K562 (cell line): ENCODE data around the gene ETV3. TPM values are rescaled to one million over a fixed set of nuclear protein-coding genes. Genes with fewer than 3 reads are reported as not detected.

Source experiments
- ATAC-seq: fragments of 200-7000 bp; cut with Tn5 transposase; 3 replicates; pipeline ENCODE4 v1.9.1; 2020; ENCODE audit warnings: moderate library complexity
- BruUV-seq: library from RNA; stranded (reverse); fragments of 400-500 nt; replicated peaks from 2 replicates; lab custom pipeline; 2021; lab: Mats Ljungman, UMichigan
- CTCF ChIA-PET: fragments of 300-600 bp; formaldehyde crosslinking; extraction: SDS; loops from one replicate; lab custom pipeline; 2021; ENCODE audit warnings: low intra/inter-chr PET ratio; lab: Yijun Ruan, JAX
- POLR2A ChIA-PET: fragments of 300-600, 350-650 bp; sonication (Branson Sonifier 250); formaldehyde crosslinking; extraction: SDS; loops from one replicate; lab custom pipeline; 2021; ENCODE audit warnings: antibody characterized with exemption, inconsistent platforms; lab: Yijun Ruan, JAX
- DNase-seq, 4 experiments: peaks; one replicate each; pipeline versions ENCODE4 v3.0.0 to v3.0.0-alpha.2; 2011 to 2018; ENCODE audit warnings: low spot score in 3 of 4, mixed read lengths in 3 of 4; ENCODE audit errors: extremely low read depth in 1 of 4
- FAIRE-seq: peaks from 2 replicates; lab custom pipeline; 2011; peaks lifted over from hg19 to GRCh38; lab: Jason Lieb, UNC
- H2AFZ ChIP-seq: 2 replicates; pipeline ENCODE4 v1.6.0; 2011; ENCODE audit warnings: low read depth, low read length, control low read depth, inconsistent platforms
- H3K27ac ChIP-seq: fragments of 200-600 bp; 3 replicates; pipeline ENCODE4 v1.8.0; 2011; ENCODE audit warnings: low read depth, mild to moderate bottlenecking, control low read depth, inconsistent platforms, low read length, moderate library complexity, mixed read lengths; ENCODE audit errors: extremely low read depth
- H3K27me3 ChIP-seq, 2 experiments: fragments of 300-600 bp in 1 of 2; 2 replicates in 1 of 2; 3 replicates in 1 of 2; pipeline versions ENCODE4 v1.6.0 to v1.8.0; 2011; ENCODE audit warnings: inconsistent platforms in 2 of 2, low read length in 2 of 2, mild to moderate bottlenecking in 1 of 2, mixed read lengths in 1 of 2, moderate library complexity in 1 of 2; ENCODE audit not compliant: control insufficient read depth in 2 of 2, insufficient read depth in 2 of 2
- H3K36me3 ChIP-seq: fragments of 300-600 bp; 3 replicates; pipeline ENCODE4 v1.8.0; 2011; ENCODE audit warnings: mild to moderate bottlenecking, low read length, inconsistent platforms; ENCODE audit not compliant: control insufficient read depth, insufficient read depth
- H3K4me1 ChIP-seq, 2 experiments: fragments of 200-600 bp in 1 of 2; replicated peaks in 1 of 2; 2 replicates in 1 of 2; 3 replicates in 1 of 2; pipeline versions ENCODE4 v1.5.1 to v1.8.0; 2011; ENCODE audit warnings: inconsistent platforms in 2 of 2, low read length in 2 of 2, mild to moderate bottlenecking in 1 of 2, mixed read lengths in 1 of 2, moderate library complexity in 1 of 2; ENCODE audit not compliant: control insufficient read depth in 2 of 2, insufficient read depth in 2 of 2
- H3K4me2 ChIP-seq: 2 replicates; pipeline ENCODE4 v1.6.1; 2011; ENCODE audit warnings: low read length, control low read depth, inconsistent platforms, mixed read lengths; ENCODE audit not compliant: insufficient read depth
- H3K4me3 ChIP-seq: fragments of 200-600 bp; sonication (generic), shearing (Covaris generic); 2 replicates; pipeline ENCODE4 v1.5.1; 2016; ENCODE audit warnings: control low read depth, inconsistent platforms
- H3K79me2 ChIP-seq: fragments of 200-600 bp; 3 replicates; pipeline ENCODE4 v1.8.0; 2011; ENCODE audit warnings: low read length, inconsistent platforms; ENCODE audit not compliant: control insufficient read depth, insufficient read depth
- H3K9ac ChIP-seq, 2 experiments: 2 replicates each; pipeline versions ENCODE4 v1.6.0 to v1.6.1; 2011; ENCODE audit warnings: low read depth in 2 of 2, low read length in 2 of 2, control low read depth in 1 of 2, inconsistent platforms in 1 of 2, mild to moderate bottlenecking in 1 of 2, mixed read lengths in 1 of 2; ENCODE audit not compliant: insufficient read depth in 1 of 2
- H3K9me1 ChIP-seq: one replicate; pipeline ENCODE4 v1.6.0; 2011; ENCODE audit warnings: inconsistent platforms, mild to moderate bottlenecking, low read length, moderate library complexity; ENCODE audit not compliant: control insufficient read depth, insufficient read depth
- H3K9me3 ChIP-seq: replicated peaks from 2 replicates; pipeline ENCODE4 v1.5.1; 2011; ENCODE audit warnings: low read depth, low read length, inconsistent platforms; ENCODE audit not compliant: control insufficient read depth, insufficient read depth
- H4K20me1 ChIP-seq: replicated peaks from 2 replicates; pipeline ENCODE4 v1.6.1; 2011; ENCODE audit warnings: low read length, inconsistent platforms, mixed read lengths; ENCODE audit not compliant: control insufficient read depth, insufficient read depth
- C11orf30 ChIP-seq: fragments of 450-650 bp; IDR thresholded peaks from 2 replicates; pipeline ENCODE4 v1.6.1; 2016; ENCODE audit warnings: low read depth, mild to moderate bottlenecking
- KHSRP ChIP-seq: fragments of 450-650 bp; IDR thresholded peaks from 2 replicates; pipeline ENCODE4 v1.6.1; 2017
- NFE2 ChIP-seq: IDR thresholded peaks from 2 replicates; pipeline ENCODE4 v1.6.1; 2014; ENCODE audit warnings: antibody characterized with exemption, low read depth
- NFYB ChIP-seq: IDR thresholded peaks from 2 replicates; pipeline ENCODE4 v1.6.1; 2011; ENCODE audit warnings: mild to moderate bottlenecking, moderate library complexity; ENCODE audit not compliant: insufficient read length; ENCODE audit errors: extremely low read depth
- SMC3 ChIP-seq: conservative IDR thresholded peaks from 2 replicates; pipeline ENCODE4 v1.6.1; 2011; ENCODE audit warnings: low read depth, low read length, improper control_type of control experiment; ENCODE audit not compliant: insufficient read depth
- TAF1 ChIP-seq: IDR thresholded peaks from 2 replicates; pipeline ENCODE4 v1.6.1; 2011; ENCODE audit warnings: mild to moderate bottlenecking, low read length, moderate library complexity; ENCODE audit not compliant: insufficient read depth, control insufficient read depth, severe bottlenecking; ENCODE audit errors: extremely low read depth
- ZNF507 ChIP-seq: conservative IDR thresholded peaks from 2 replicates; pipeline ENCODE4 v1.6.1; 2017; ENCODE audit warnings: missing genetic modification characterization, missing compliant biosample characterization
- WGBS: fragments of 100-300 bp; shearing (Covaris generic); methylation state at CpG from one replicate; pipeline ENCODE4 v1.1.6; 2016; ENCODE audit warnings: low coverage, mixed read lengths; ENCODE audit not compliant: insufficient coverage; ENCODE audit errors: missing lambda C conversion rate; 5-methylcytosine and 5-hydroxymethylcytosine counted together
- in situ Hi-C: fragments of 300-500 bp; cut with MboI; formaldehyde crosslinking; loops from 4 replicates; pipeline ENCODE4 v1.15.0; 2018; ENCODE audit warnings: inconsistent platforms, mixed read lengths
- intact Hi-C: fragments of 100-400 bp; cut with micrococcal nuclease; formaldehyde crosslinking; loops from 2 replicates; pipeline ENCODE4 v1.14.2; 2022
- polyA plus RNA-seq, 8 experiments: library from polyadenylated mRNA; depleted of rRNA in 4 of 8; stranded (reverse) in 5 of 8; unstranded in 3 of 8; fragments of >200 nt; fragmentation: Nextera tagmentation in 2 of 8; fragmentation: Illumina TruSeq in 1 of 8; extraction: Ambion mirVana in 2 of 8; extraction: Trizol in 1 of 8; gene quantifications; 2 replicates each; pipeline versions ENCODE4 v1.2.1 to v1.2.3, GENCODE V29; 2011 to 2014; ENCODE audit warnings: inconsistent platforms in 1 of 8, missing spikeins in 1 of 8
- total RNA-seq, 7 experiments: library from RNA; depleted of rRNA in 6 of 7; stranded (reverse); fragments of >200 nt in 6 of 7; fragmentation: Illumina TruSeq in 2 of 7; extraction: Trizol in 2 of 7; gene quantifications; 2 replicates each; pipeline versions ENCODE4 v1.2.1 to v1.2.3, GENCODE V29; 2011 to 2021; ENCODE audit warnings: low replicate concordance in 1 of 7

The ETV3 gene
- total and polyA plus RNA-seq, 9 of the 15 experiments (the other 6 are each of a cell fraction or from before 2014, with no cell fraction given) = 3.1 to 16.0 (median 9.0) TPM

DNA sequence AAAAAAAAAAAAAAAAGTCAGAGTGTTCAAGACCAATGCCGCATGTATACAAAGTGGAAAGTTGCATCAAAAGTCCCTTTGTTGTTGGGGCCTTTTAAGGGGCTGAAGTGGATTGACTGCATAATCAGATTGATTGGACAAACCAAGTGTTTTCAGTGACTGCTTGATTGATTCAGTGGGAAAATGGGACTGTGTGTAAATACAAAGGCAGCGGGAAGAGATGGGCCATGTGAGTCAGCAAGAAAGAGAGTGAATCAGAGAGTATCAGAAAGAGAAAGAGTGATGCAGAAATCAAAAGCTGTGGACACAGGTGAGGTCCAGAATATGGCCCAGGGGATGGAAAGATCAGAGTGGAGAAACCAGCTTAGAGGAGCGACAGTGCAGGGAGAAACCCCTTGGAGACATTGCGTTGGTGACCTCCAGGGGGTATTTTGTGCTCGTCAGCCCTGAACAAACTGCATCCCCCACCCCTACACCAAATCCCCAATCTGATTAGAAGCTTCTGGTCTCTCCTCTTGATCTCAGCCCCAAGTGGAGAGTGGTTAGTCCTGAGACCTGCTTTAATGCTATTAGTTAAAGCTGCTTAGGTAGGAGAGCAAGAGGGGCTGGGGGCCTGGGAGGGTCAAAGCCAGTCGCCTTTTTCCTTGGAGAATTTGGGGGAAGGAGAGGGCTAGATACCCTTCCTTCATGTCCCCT is 33.4 kb downstream of the ETV3 start:
- H3K27me3 ChIP-seq = peaks cover 58 to 86% of the 10 kb centered on the region in 2 experiments
- ATAC-seq (no peak), DNase-seq (no peak), FAIRE-seq (no peak)
- no peak overlapping the region for H3K9ac ChIP-seq
- BruUV-seq = no TSS peak
- H3K27ac ChIP-seq = no peak overlapping the region
- ChIA-PET CTCF (no interaction called here), POLR2A (interaction anchor here (0.7 kb wide), 1 partner anchor 17 kb away, joined by 4 read pairs; no protein-coding TSS in a partner anchor)
- peaks cover 0 to 5% of the 10 kb centered on the region in 2 experiments; a peak in 1 of 5 replicates for H3K4me1 ChIP-seq
- no peaks in the 10 kb centered on the region for H3K9me1 ChIP-seq
- no peak overlapping the region for H3K4me3 ChIP-seq
- WGBS = 0% methylated on average over 5 of the region's 6 CpGs
- intact Hi-C loops = no loop called here
- in situ Hi-C loops = no loop called here
- H3K36me3 ChIP-seq = no peaks in the 10 kb centered on the region
- H3K79me2 ChIP-seq = no peaks in the 10 kb centered on the region
- no peak overlapping the region for H2AFZ ChIP-seq
- 0 out of 2 replicates have a peak, but pooled peaks cover 9% of the 10 kb centered on the region for H4K20me1 ChIP-seq
- no peak overlapping the region for H3K4me2 ChIP-seq
- no peaks in the 10 kb centered on the region for H3K9me3 ChIP-seq
- TF ChIP-seq KHSRP = no peak
- no peak for TF ChIP-seq TAF1
- no peak for TF ChIP-seq SMC3
- peak; percentile 29; the same call in 1 of the 2 replicates for TF ChIP-seq C11orf30
- TF ChIP-seq NFE2 = 0 out of 2 replicates have a peak, but pooled peaks have one; percentile 24
- TF ChIP-seq NFYB = no peak
- no peak for TF ChIP-seq ZNF507 (tag)
